IMR-90 (cell line): ENCODE data around the gene GMNC.

ENCODE experiments used
- BHLHE40 ChIP-seq: fragments of 150-350 bp; IDR thresholded peaks from 2 replicates; pipeline ENCODE4 v1.6.1; 2016; ENCODE audit warnings: mild to moderate bottlenecking, low read depth, low read length
- CEBPB ChIP-seq: IDR thresholded peaks from 2 replicates; pipeline ENCODE4 v1.6.1; 2012; ENCODE audit warnings: low read depth, low read length, improper control_type of control experiment
- CHD1 ChIP-seq: IDR thresholded peaks from 2 replicates; pipeline ENCODE4 v1.6.1; 2012; ENCODE audit warnings: low read depth, low read length, improper control_type of control experiment
- CTCF ChIP-seq: conservative IDR thresholded peaks from 2 replicates; pipeline ENCODE4 v1.5.1; 2012; ENCODE audit warnings: mild to moderate bottlenecking, low read depth, low read length, improper control_type of control experiment
- FOS ChIP-seq: fragments of 150-350 bp; IDR thresholded peaks from 2 replicates; pipeline ENCODE4 v1.6.1; 2016; ENCODE audit warnings: low read depth, low read length
- MAZ ChIP-seq: IDR thresholded peaks from 2 replicates; pipeline ENCODE4 v1.6.1; 2012; ENCODE audit warnings: low read depth, mild to moderate bottlenecking, low read length, improper control_type of control experiment, moderate library complexity, borderline replicate concordance
- POLR2A ChIP-seq: IDR thresholded peaks from 2 replicates; pipeline ENCODE4 v1.6.1; 2012; ENCODE audit warnings: mild to moderate bottlenecking, low read depth, low read length
- RCOR1 ChIP-seq: IDR thresholded peaks from 2 replicates; pipeline ENCODE4 v1.6.1; 2012; ENCODE audit warnings: mild to moderate bottlenecking, low read length, improper control_type of control experiment; ENCODE audit not compliant: insufficient replicate concordance
- RFX5 ChIP-seq: IDR thresholded peaks from 2 replicates; pipeline ENCODE4 v1.8.0; 2012; ENCODE audit warnings: low read depth, mild to moderate bottlenecking, low read length, moderate library complexity
- SMC3 ChIP-seq: fragments of 150-350 bp; IDR thresholded peaks from 2 replicates; pipeline ENCODE4 v1.6.1; 2016; ENCODE audit warnings: low read depth, mild to moderate bottlenecking, antibody characterized with exemption, low read length, moderate library complexity
- USF2 ChIP-seq: fragments of 150-350 bp; IDR thresholded peaks from 2 replicates; pipeline ENCODE4 v1.6.1; 2017; ENCODE audit warnings: mild to moderate bottlenecking, antibody characterized with exemption, low read length, low read depth

GRCh38 chr3:190903156-190903555 lies 40.7 kb upstream of the GMNC start:
- no peak for TF ChIP-seq CTCF
- no peak for TF ChIP-seq USF2
- no peak for TF ChIP-seq RCOR1
- no peak for TF ChIP-seq BHLHE40
- no peak for TF ChIP-seq CEBPB
- no peak for TF ChIP-seq POLR2A
- no peak for TF ChIP-seq CHD1
- no peak for TF ChIP-seq SMC3
- TF ChIP-seq MAZ, result no peak
- TF ChIP-seq RFX5, result no peak
- TF ChIP-seq FOS, result no peak
